GM21825 (cell line): ENCODE measurements around the gene PLA2G4F.
"Not testable (repeated sequence)": the region's sequence is repeated elsewhere in the genome, so short reads cannot be mapped to it uniquely, and the experiment has no call there.

Source experiments
- ATAC-seq: cut with Tn5 transposase; IDR thresholded peaks from one replicate; pipeline ENCODE4 v1.9.1; 2021; ENCODE audit warnings: mild to moderate bottlenecking, moderate library complexity; ENCODE audit not compliant: unreplicated experiment

Gene PLA2G4F

DNA sequence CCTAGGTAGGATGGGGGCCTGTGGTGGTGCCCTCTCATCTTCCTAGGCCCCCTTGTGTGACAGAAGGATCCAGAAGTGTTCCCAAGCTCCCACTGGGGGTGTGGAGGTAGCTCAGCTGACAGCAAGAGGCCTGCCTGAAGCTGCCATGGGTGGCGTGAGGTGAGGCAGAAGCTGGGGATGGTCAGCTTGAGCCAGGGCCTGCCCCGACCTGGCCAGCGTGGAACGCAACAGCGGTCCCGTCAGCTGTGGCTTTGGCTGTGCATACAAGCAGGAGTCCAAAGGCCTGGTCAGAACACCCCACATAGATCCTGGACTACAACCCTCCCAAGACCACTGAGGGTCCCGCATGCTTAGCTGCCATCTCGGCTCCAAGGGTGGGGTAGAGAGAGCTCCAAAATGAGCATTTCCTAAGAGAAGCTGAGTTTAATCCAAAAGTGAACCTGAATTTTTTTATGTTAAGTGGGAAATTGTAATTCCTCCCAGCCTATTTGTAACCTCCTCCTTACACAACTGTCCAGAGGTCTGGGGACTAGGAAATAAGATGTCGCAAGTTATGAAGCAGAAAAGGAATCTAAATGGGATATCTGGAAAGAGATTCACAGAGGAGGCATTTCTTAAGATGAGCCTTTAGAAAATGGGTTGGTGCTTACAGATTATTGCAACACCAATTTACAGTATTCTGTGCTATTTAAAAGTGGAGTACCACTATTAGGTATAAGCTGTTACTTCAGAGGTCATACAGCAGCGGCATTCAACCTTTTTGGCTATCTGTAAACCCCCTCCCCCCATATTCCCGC is 52.1 kb downstream of the PLA2G4F start:
- ATAC-seq: no peak

DNA sequence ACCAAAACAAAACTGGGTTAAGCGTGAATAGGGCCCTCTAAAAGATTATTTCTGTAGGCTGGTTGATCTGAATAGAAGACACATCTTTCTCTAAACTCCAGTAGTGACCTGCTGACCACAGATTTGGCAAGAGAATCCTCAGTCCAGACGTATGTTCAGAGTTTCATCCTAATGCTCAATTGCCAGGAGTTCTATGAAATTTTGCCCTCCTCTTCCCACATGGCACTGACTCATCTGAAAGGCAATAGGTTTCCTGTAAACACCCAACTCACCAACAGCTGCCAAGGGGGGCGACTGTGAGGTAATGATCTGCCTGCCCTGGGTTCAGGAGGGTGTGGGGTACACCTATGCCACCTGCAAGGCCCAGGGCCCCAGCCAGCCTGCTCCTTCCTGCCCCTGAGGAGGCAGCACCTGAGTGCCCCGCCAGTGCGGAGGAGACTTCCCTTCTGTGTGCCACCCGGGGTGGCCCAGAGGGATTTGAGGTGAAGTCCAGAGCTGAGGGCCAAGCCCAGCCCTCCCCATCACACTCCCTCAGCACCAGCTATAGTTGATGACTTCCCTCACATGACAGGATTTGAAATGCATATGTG is 53.7 kb downstream of the PLA2G4F start:
- no peak for ATAC-seq

DNA sequence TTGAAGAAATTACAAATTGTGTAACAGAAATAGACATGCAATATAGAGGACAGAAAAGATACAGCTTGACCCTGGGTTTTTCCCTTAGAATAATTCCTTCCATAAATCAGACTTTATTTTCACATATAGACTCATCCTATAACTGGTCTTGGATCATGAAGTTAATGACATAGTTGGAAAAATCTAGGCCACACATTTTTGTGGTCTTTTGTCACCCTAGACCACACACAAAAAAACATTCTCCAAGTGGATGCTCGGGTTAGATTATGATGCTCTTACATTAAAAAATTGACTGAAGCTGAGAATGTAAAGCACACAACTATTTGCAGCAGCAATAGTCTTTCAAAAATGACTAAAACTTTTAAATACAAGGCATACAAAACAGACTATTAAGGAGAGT is 54.6 kb downstream of the PLA2G4F start:
- no peak for ATAC-seq

DNA sequence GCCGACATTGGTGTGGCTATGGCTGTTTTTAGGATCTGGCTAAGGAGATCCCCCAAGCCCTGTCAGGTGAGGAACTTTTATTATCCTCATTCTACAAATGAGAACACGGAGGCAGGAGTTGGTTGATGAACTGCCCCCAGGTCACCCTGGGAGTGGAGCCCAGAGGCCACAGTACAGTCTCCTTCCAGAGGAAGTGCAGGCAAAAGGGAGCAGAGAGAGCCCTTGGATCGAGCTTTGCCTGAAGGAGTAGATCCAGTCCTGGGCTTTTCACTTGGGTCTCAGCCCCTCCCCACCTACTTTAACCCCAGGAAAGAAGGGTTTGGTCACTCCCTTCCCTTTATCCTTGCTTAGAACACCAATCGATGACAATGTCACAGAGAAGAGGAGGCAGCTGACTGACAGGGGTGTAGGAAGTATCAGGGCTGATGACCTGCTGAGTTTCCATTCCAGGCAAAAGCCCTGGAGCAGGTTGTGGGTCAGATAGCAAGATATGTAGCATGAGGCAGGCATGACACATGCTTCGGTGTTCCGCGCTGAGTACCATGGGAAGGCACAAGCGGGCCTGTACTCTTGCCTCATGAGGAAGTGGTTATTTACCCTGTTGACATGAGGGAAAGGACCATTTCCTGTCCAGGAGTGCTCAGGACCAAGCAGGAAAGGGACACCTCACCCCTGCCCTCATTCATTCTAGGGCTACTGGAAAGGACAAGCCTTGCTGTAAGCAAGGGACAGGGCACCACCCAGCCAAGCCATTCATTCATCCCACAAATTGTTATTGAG is 56.2 kb downstream of the PLA2G4F start:
- no peak for ATAC-seq

DNA sequence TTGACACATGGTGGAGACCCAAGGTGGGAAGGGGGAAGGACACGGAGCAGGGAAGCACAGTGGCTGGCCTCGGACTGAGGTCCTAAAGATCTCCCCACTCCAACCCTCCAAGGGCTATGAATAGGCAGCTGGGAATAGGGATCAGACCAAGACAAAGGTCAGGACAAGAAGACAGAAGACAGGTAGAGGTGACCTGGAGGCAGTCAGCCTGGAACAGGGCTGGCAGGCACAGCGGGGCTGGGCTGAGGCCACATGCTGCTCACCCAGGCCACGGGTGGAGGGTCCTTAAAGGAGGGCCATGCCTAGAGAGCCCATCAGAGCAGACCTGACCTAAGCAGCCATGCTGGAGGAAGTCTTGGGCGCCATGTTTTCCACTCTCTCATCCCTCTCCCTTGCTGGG is 59.4 kb downstream of the PLA2G4F start:
- no peak for ATAC-seq

DNA sequence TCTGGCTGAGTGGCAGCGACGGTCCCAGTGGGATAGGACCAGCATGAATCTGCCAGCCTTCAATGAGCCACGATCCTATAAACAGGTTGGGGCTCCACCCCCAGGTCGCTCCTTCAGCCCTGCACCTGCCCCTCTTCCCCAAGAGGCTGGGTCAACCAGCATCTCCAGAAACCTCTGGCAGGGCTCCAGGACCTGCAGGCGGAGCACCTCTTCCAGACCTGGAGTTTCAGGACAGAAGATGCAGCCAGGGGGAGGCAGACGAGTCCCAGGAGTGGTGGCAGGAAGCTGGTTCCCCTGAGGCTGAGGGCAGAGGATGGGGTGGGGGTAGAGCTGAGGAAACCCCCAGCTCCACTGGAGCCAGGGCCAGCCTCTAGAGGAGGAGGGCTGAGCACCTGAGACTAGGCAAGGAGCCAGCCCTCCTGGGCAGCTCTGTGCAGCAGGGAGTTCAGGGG is 61.9 kb downstream of the PLA2G4F start, which contains the start of gene PLA2G4D:
PLA2G4D (minus strand) TSS at position 51 of the 452 bp plus-strand sequence. CDS start 103 bp downstream, outside the sequence.
- no peak for ATAC-seq

DNA sequence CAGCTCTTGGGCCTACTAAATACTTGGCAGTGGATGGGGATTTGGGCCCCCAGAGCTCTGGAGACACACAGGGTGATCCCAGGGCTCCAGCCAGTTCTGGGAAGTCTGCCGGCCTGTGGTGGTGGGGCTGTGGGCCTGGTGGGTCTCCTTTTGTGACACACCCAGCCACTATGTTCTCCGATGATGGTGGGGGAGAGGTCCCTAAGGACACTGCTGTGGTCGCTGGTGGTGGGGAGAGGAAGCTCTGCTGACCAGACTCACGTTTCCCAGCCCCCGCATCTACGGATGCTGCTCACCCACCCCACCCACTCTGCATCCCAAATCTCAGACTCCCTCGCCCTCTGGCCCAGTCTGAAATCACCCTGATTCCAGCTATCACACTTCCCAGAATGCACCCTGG is 62.5 kb downstream of the PLA2G4F start:
- ATAC-seq: no peak

DNA sequence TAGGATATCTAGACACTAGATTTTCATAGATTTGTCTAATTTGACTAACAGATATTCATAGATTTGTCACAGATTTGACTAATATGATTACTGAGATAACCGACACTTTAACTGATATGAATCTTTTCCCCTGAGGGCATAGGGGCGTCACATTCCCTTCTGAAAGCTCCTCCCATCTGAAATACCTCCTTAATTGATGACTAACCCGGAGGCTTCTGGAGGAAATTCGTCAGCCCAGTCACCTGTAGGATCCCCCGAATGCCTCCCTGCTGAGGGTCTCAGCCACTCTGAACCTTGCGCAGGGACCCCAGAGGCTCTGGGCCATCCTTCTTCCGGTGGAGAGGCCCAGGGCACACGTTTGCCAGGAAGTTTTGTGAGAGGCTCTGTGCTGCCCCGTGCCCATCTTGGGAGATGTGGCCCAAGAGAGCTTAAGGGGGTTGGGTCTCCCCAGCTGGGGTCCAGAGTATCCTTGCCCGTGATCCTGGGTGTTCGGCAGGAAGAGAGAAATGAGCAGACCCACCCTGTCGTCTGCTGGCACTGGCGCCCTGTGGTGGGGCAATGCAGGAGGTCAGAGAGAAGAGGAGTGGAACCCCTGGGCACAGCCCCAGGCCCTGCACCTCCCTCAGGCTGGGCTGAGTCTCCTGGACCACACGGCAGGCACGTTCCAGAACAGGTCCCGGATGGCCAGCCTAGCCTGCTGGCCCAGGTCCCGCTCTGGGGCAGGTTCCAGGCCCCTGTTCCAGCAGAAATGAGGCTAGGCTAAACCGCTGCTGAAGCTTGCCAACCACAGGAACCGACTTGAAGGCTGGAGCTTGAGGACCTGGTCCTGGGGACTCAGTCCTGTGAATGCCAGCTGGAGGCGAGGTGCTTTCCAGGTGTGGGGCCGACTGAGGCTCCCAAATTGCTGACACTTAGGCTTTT is 63.8 kb downstream of the PLA2G4F start:
- ATAC-seq: no peak

DNA sequence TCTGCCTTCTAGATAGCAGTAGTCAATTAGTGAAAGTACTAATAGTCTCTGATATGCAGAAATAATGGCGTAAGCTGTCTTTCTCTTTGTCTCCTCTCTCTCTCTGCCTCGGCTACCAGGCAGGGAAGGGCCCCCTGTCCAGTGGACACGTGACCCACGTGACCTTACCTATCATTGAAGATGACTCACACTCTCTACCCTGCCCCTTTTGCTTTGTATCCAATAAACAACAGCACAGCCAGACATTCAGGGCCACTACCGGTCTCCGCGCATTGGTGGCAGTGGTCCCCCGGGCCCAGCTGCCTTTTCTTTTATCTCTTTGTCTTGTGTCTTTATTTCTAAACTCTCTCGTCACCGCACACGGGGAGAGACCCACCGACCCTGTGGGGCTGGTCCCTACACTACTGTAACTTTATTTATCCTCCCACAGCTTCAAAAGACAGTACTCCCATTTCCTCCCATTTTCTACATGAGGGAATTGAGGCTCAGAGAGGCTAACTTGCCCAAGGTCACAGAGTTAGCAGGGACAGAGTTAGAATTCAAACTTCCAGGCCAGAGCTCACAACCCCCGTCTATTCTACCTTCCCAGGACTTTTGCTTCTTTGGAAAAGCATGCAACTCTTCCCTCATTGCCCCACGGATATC is 64.6 kb downstream of the PLA2G4F start:
- ATAC-seq: not testable (repeated sequence)

DNA sequence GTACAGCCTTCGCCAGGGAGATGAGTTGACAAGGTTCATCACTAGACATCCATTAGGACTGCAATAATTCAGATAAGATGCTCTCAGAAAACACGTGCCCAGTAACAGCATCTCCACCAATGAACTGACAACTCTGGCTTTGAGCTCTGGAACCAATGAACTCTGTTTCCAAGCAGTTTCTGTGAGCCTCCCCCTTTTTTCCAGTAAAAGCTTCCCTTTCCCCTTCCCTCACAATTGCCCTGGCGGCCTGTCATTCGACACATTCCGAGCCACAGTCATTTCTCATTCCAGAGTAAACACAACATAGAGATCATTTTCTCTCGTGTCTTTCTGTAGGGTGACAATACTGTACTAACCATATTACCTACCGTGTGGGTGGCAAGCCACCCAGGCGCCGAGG is 65.7 kb downstream of the PLA2G4F start:
- ATAC-seq: no peak

DNA sequence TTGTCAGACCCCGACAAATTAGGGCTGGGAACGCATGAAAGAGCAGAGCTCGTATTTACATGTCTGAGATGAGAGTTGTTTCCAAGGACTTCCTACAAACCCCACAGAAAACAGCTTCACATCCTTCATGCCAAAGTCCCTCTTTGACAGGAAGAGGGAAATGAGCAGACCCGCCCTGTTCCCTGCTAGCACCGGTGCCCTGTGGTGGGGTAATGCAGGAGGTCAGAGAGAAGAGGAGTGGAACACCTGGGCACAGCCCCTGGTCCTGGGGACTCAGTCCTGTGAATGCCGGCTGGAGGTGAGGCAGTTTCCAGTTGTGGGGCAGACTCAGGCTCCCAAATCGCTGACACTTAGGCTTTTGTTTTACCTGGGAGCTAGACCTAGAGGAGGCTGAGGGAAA is 66.1 kb downstream of the PLA2G4F start:
- ATAC-seq: no peak

DNA sequence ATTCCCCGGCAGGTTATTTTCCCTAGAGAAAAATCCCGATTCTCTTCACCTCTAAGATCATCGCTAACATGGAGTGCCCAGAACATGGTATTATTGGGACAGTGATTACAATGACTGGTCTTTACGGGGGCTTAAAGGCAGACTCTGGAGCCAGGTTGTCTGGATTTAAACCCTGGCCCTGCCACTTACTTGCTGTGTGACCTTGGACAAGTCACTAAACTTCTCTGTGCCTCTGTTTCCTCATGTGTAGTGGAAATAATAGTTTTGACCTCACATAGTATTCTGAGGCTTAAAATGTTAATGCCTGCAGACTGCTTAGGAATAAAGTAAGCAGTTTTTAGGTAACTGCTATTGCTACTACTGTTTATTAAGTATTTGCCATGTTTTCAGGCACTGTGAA is 66.5 kb downstream of the PLA2G4F start:
- no peak for ATAC-seq
